GM21390 (cell line): ENCODE results near the gene PIGT.

ENCODE experiments used
- ATAC-seq: cut with Tn5 transposase; IDR thresholded peaks from one replicate; pipeline ENCODE4 v1.9.1; 2021; ENCODE audit not compliant: unreplicated experiment

Gene PIGT

GRCh38 chr20:45427236-45428149 lies 11.6 kb downstream of the PIGT start:
- ATAC-seq, result no peak

GRCh38 chr20:45429618-45430017 lies 13.7 kb downstream of the PIGT start:
- ATAC-seq, result no peak

GRCh38 chr20:45432294-45432693 lies 16.4 kb downstream of the PIGT start:
- ATAC-seq, result peak; percentile 72

- no peak for ATAC-seq
These were observed 17.4 kb downstream of the PIGT start for GRCh38 chr20:45433316-45433715.

- no peak for ATAC-seq
These were observed 18.0 kb downstream of the PIGT start for GRCh38 chr20:45433976-45434375.

GRCh38 chr20:45436732-45437485 lies 21.0 kb downstream of the PIGT start:
- no peak for ATAC-seq

- no peak for ATAC-seq
These were observed 24.5 kb downstream of the PIGT start for GRCh38 chr20:45440424-45440823.

- ATAC-seq, result no peak
These were observed 25.1 kb downstream of the PIGT start for GRCh38 chr20:45440891-45441685.

GRCh38 chr20:45441746-45442145 lies 25.8 kb downstream of the PIGT start:
- ATAC-seq, result no peak

- ATAC-seq, result no peak
These were observed 28.1 kb downstream of the PIGT start for GRCh38 chr20:45444050-45444449.

GRCh38 chr20:45445805-45446562 lies 30.0 kb downstream of the PIGT start:
- no peak for ATAC-seq

- ATAC-seq, result no peak
These were observed 32.3 kb downstream of the PIGT start for GRCh38 chr20:45448270-45448669.

GRCh38 chr20:45449528-45449927 lies 33.6 kb downstream of the PIGT start:
- ATAC-seq, result no peak

GRCh38 chr20:45450097-45450818 lies 34.3 kb downstream of the PIGT start:
- ATAC-seq, result no peak

GRCh38 chr20:45452238-45452637 lies 36.3 kb downstream of the PIGT start:
- ATAC-seq, result no peak

- no peak for ATAC-seq
These were observed 37.1 kb downstream of the PIGT start for GRCh38 chr20:45452772-45453691.

- no peak for ATAC-seq
These were observed 40.7 kb downstream of the PIGT start for GRCh38 chr20:45456632-45457031.

- no peak for ATAC-seq
These were observed 43.7 kb downstream of the PIGT start for GRCh38 chr20:45459606-45460005.

- ATAC-seq, result no peak
These were observed 45.3 kb downstream of the PIGT start for GRCh38 chr20:45461225-45461624.
